Heart left ventricle (tissue), 16 donors: Measurements from ENCODE around the gene PANK2. TPM values are rescaled to one million over a fixed set of nuclear protein-coding genes. Genes with fewer than 3 reads are reported as not detected.

ENCODE experiments used
- ATAC-seq, 4 donors: fragments of 200-7000 bp; cut with Tn5 transposase; one replicate each; pipeline ENCODE4 v1.9.1; 2020 to 2022; ENCODE audit warnings: moderate library complexity in 4 of 4, mild to moderate bottlenecking in 3 of 4, moderate number of reproducible peaks in 1 of 4
- DNase-seq, 5 donors: peaks; one replicate each; pipeline ENCODE4 v3.0.0-alpha.2; 2020
- H3K27ac ChIP-seq, 12 donors: fragments of 200-600 bp; sonication (generic) in 4 of 12; one replicate each; pipeline versions ENCODE4 v1.5.0 to v1.8.0; 2016 to 2022; ENCODE audit warnings: mild to moderate bottlenecking in 2 of 12
- H3K27me3 ChIP-seq, 9 donors: fragments of 200-600 bp; sonication (generic) in 2 of 9; one replicate each; pipeline versions ENCODE4 v1.5.1 to v1.8.0; 2016 to 2022; ENCODE audit warnings: mild to moderate bottlenecking in 3 of 9
- H3K36me3 ChIP-seq, 9 donors: fragments of 200-600 bp; sonication (generic) in 2 of 9; one replicate each; pipeline versions ENCODE4 v1.5.0 to v1.8.0; 2018 to 2022; ENCODE audit warnings: mild to moderate bottlenecking in 2 of 9
- H3K4me1 ChIP-seq, 12 donors: fragments of 200-600 bp; sonication (generic) in 4 of 12; one replicate each; pipeline versions ENCODE4 v1.5.0 to v1.8.0; 2016 to 2022; ENCODE audit warnings: mild to moderate bottlenecking in 3 of 12
- H3K4me3 ChIP-seq, 12 donors: fragments of 200-600 bp; sonication (generic) in 4 of 12; one replicate each; pipeline versions ENCODE4 v1.5.0 to v1.8.0; 2017 to 2022; ENCODE audit warnings: mild to moderate bottlenecking in 9 of 12, moderate library complexity in 4 of 12
- H3K9me3 ChIP-seq, 12 donors: fragments of 200-600 bp; sonication (generic) in 4 of 12; one replicate each; pipeline versions ENCODE4 v1.5.0 to v1.8.0; 2016 to 2022; ENCODE audit warnings: mild to moderate bottlenecking in 1 of 12
- CTCF ChIP-seq, 12 donors: fragments of 200-600 bp; sonication (generic) in 4 of 12; IDR thresholded peaks; one replicate each; pipeline versions ENCODE4 v1.5.0 to v1.8.0; 2018 to 2022; ENCODE audit warnings: antibody characterized with exemption in 12 of 12, mild to moderate bottlenecking in 5 of 12
- POLR2A ChIP-seq, 2 donors: fragments of 450-650 bp; IDR thresholded peaks; one replicate each; pipeline ENCODE4 v1.6.1; 2017; ENCODE audit warnings: antibody characterized with exemption in 2 of 2, mild to moderate bottlenecking in 2 of 2, moderate library complexity in 2 of 2
- WGBS, 4 donors: extraction: QIAGEN DNeasy Blood & Tissue Kit in 2 of 4; methylation state at CpG; one replicate each; pipeline versions ENCODE4 v1.1.5 to v1.1.7; 2013 to 2018; 5-methylcytosine and 5-hydroxymethylcytosine counted together
- intact Hi-C, 10 donors: fragments of 100-400 bp; cut with DNase I; formaldehyde crosslinking; loops; one replicate each; pipeline versions ENCODE4 v1.11.1 to v1.14.2; 2022
- polyA plus RNA-seq, 2 donors: library from polyadenylated mRNA; stranded (reverse); fragments of 200-250 nt; gene quantifications; one replicate each; pipeline ENCODE4 v1.2.3, GENCODE V29; 2013
- total RNA-seq, 9 donors: library from RNA; depleted of rRNA in 2 of 9; stranded (reverse); fragments of >200 nt in 2 of 9; fragmentation: NEBNext Ultra II Directional in 3 of 9; extraction: Animal tissue kit (Norgen Biotek cat#: 25700) in 3 of 9; gene quantifications; one replicate each; pipeline versions ENCODE4 v1.1.0 to v1.2.4, GENCODE V29; 2016 to 2023
- donor health status: ischemic (EF 13 %, LVEDD 7.1; RV severe dilation, severe dysfunction).
- donor health status: healthy with polysubstance abuse.
- donor health status: DM: no; HTN: yes; CAD: no.
- donor health status: DM: no; HTN: no; CAD: no.
- donor health status: ischemic (EF 25% LVEDD 6.9; RV normal size, moderate dysfunction).
- donor health status: ischemic (EF 25% LVEDD 5.7; RV mildly dilated, moderate dysfunction).
- donor health status: healthy.
- donor health status: DM: yes; HTN: yes; CAD: no.
- donor health status: ischemic (EF 35%, LVEDD 5.7; RV mildly dilated, moderate dysfunction).
- donor health status: nonischemic (EF 11% LVEDD 7.7; RV severe dilation, severe dysfunction).
- donor health status: DM: yes; HTN: yes; CAD: no.
- donor health status: PGD.
- donor health status: ischemic (EF 29% LVEDD 5.4; RV normal size, mild dysfunction).
- donor health status: nonischemic (EF 23%, LVEDD 6.1; RV moderate dilation, normal function).

PANK2 gene
- total and polyA plus RNA-seq, 11 donors: 13.9 to 28.9 (median 18.1) TPM

DNA sequence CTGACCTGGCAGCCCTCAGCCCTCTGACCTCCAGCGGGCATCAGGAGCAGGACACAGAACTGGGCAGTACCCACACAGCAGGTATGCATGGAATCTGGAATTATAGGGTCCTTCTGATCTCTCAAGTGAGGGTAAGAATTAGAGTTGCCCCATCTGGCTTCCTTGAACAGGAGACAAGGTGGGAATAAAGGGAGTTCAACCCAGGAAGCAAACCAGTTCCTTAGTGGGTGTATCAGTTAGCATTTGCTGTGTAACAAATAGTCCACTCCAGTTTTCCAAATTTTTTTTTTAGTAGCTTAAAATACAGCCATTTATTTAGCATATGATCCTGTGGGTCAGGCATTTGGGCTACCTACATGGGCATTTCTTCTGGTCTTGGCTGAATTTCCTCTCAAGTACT is 26.9 kb upstream of the PANK2 start:
- WGBS, 4 donors: 91 to 100% (median 97%) methylated on average over 1 of the region's 1 CpG
- DNase-seq (no peak), ATAC-seq (no peak)
- peaks cover 6 to 100% (median 98%) of the 10 kb centered on the region in 9 donors for H3K36me3 ChIP-seq
- no peak overlapping the region for H3K4me3 ChIP-seq
- peaks cover 0 to 3% (median 0%) of the 10 kb centered on the region in 12 donors for H3K4me1 ChIP-seq
- TF ChIP-seq CTCF (IDR thresholded peaks at IDR 0.05) (no peak), POLR2A (IDR thresholded peaks at IDR 0.05) (no peak)
- no peak overlapping the region for H3K27ac ChIP-seq
- no peaks in the 10 kb centered on the region for H3K27me3 ChIP-seq
- intact Hi-C loops: no loop called here
- no peaks in the 10 kb centered on the region for H3K9me3 ChIP-seq

- no peak overlapping the region for H3K4me3 ChIP-seq
- no peaks in the 10 kb centered on the region for H3K9me3 ChIP-seq
- no peak for TF ChIP-seq POLR2A (IDR thresholded peaks at IDR 0.05)
- TF ChIP-seq CTCF (IDR thresholded peaks at IDR 0.05): no peak
- WGBS, 4 donors: 81 to 89% (median 87%) methylated on average over 7 of the region's 7 CpGs
- no peak for DNase-seq
- ATAC-seq: no peak
- intact Hi-C loops: no loop called here
- peaks cover 2 to 100% (median 97%) of the 10 kb centered on the region in 9 donors for H3K36me3 ChIP-seq
- H3K27me3 ChIP-seq: no peaks in the 10 kb centered on the region
- no peak overlapping the region for H3K27ac ChIP-seq
- peaks cover 0 to 3% (median 0%) of the 10 kb centered on the region in 12 donors for H3K4me1 ChIP-seq
Measured at GRCh38 chr20:3863317-3863716, 25.9 kb upstream of the PANK2 start.

GRCh38 chr20:3864518-3864917 is 24.7 kb upstream of the PANK2 start:
- H3K27ac ChIP-seq: no peak overlapping the region
- DNase-seq (no peak), ATAC-seq (no peak)
- peaks cover 0 to 99% (median 87%) of the 10 kb centered on the region in 9 donors for H3K36me3 ChIP-seq
- no peak overlapping the region for H3K4me3 ChIP-seq
- TF ChIP-seq CTCF (IDR thresholded peaks at IDR 0.05): no peak
- no peak for TF ChIP-seq POLR2A (IDR thresholded peaks at IDR 0.05)
- no peaks in the 10 kb centered on the region for H3K27me3 ChIP-seq
- 72 to 84% (median 81%) methylated on average over 5 of the region's 5 CpGs for WGBS, 4 donors
- H3K4me1 ChIP-seq: peaks cover 0 to 3% (median 0%) of the 10 kb centered on the region in 12 donors
- no peaks in the 10 kb centered on the region for H3K9me3 ChIP-seq
- intact Hi-C loops: no loop called here

GRCh38 chr20:3865152-3865886 is 23.9 kb upstream of the PANK2 start:
- Histone ChIP-seq H3K27me3 (no peaks in the 10 kb centered on the region), H3K27ac (no peak overlapping the region), H3K9me3 (no peaks in the 10 kb centered on the region), H3K4me3 (no peak overlapping the region), H3K4me1 (peaks cover 0 to 5% (median 0%) of the 10 kb centered on the region in 12 donors), H3K36me3 (peaks cover 0 to 99% (median 86%) of the 10 kb centered on the region in 9 donors)
- ATAC-seq: peak in 1 of 4 donors; percentile 17
- WGBS, 4 donors: 85 to 91% (median 90%) methylated on average over 10 to 14 of the region's 14 CpGs
- TF ChIP-seq POLR2A (IDR thresholded peaks at IDR 0.05): no peak
- no peak for TF ChIP-seq CTCF (IDR thresholded peaks at IDR 0.05)
- intact Hi-C loops: no loop called here
- no peak for DNase-seq
